ENCODE results near the gene PHYHD1.

PHYHD1 gene

DNA sequence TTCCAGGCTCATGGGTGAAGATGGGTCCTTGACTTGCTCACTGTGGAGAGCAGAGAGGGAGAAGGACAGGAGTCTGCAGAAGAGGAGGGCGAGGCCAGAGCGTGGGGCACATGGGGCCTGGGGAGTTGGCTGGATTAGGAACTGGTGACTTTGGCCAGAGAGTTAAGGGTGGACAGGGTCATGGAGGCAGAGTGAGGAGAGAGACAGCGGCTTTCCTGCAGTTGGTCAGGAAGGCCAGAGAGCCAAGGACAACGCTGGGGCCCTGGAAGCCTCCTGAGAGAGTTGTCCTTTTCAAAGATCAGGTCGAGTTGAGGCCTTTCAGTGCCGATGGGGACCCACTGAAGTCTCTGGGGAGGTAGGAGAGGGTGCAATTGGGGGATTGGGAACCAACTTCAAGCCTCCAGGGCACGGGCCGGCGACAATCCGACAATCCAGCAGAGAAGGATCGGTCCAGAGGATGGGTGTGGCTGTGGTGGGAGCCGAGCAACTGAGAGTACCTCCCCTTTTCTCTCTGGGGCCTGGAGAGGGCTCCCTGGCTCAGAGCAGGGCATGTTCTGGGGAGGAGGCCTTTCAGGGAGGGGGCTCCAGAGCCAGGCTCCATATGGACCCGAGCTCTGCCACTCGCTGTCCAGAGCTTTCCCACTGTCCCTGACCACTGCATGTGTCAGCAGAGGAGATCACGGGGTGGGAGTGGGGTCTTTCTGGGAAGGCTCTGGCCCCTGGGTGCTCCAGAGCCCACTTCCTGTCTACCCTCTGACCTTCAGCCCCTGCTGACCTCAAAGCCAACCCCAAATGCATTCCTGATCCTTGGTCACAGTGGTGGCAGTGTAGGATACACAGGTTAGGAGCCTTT is 7.5 kb upstream of the PHYHD1 start:
- H3K4me3 ChIP-seq (ENCODE audit: low read depth, low read length), result no peak overlapping the region
- TF ChIP-seq, protein P1, sequence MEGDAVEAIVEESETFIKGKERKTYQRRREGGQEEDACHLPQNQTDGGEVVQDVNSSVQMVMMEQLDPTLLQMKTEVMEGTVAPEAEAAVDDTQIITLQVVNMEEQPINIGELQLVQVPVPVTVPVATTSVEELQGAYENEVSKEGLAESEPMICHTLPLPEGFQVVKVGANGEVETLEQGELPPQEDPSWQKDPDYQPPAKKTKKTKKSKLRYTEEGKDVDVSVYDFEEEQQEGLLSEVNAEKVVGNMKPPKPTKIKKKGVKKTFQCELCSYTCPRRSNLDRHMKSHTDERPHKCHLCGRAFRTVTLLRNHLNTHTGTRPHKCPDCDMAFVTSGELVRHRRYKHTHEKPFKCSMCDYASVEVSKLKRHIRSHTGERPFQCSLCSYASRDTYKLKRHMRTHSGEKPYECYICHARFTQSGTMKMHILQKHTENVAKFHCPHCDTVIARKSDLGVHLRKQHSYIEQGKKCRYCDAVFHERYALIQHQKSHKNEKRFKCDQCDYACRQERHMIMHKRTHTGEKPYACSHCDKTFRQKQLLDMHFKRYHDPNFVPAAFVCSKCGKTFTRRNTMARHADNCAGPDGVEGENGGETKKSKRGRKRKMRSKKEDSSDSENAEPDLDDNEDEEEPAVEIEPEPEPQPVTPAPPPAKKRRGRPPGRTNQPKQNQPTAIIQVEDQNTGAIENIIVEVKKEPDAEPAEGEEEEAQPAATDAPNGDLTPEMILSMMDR (IDR thresholded peaks at IDR 0.05; ENCODE audit: insufficient read depth, low read depth, low read length, missing control alignments), result no peak
- DNase-seq (ENCODE audit: low read depth), result no peak

- no peak overlapping the region for H3K4me3 ChIP-seq (ENCODE audit: low read depth, low read length)
- no peak for DNase-seq (ENCODE audit: low read depth)
- TF ChIP-seq, protein P1 (IDR thresholded peaks at IDR 0.05; ENCODE audit: insufficient read depth, low read depth, low read length, missing control alignments), result no peak
Measured at GRCh38 chr9:128913995-128914772, 6.6 kb upstream of the PHYHD1 start.

- DNase-seq (ENCODE audit: low read depth), result no peak
- TF ChIP-seq, protein P1 (IDR thresholded peaks at IDR 0.05; ENCODE audit: insufficient read depth, low read depth, low read length, missing control alignments), result no peak
- H3K4me3 ChIP-seq (ENCODE audit: low read depth, low read length), result no peak overlapping the region
Measured at GRCh38 chr9:128916204-128916603, 4.6 kb upstream of the PHYHD1 start.

- TF ChIP-seq, protein P1 (IDR thresholded peaks at IDR 0.05; ENCODE audit: insufficient read depth, low read depth, low read length, missing control alignments), result no peak
- H3K4me3 ChIP-seq (ENCODE audit: low read depth, low read length), result no peak overlapping the region
- no peak for DNase-seq (ENCODE audit: low read depth)
Measured at GRCh38 chr9:128916745-128917144, 4.0 kb upstream of the PHYHD1 start.

DNA sequence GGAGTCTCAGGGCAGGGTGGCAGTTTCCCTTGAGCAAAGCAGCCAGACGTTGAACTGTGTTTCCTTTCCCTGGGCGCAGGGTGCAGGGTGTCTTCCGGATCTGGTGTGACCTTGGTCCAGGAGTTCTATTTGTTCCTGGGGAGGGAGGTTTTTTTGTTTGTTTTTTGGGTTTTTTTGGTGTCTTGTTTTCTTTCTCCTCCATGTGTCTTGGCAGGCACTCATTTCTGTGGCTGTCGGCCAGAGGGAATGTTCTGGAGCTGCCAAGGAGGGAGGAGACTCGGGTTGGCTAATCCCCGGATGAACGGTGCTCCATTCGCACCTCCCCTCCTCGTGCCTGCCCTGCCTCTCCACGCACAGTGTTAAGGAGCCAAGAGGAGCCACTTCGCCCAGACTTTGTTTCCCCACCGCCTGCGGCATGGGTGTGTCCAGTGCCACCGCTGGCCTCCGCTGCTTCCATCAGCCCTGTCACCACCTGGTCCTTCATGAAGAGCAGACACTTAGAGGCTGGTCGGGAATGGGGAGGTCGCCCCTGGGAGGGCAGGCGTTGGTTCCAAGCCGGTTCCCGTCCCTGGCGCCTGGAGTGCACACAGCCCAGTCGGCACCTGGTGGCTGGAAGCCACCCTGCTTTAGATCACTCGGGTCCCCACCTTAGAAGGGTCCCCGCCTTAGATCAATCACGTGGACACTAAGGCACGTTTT is 3.5 kb upstream of the PHYHD1 start:
- TF ChIP-seq, protein P1 (IDR thresholded peaks at IDR 0.05; ENCODE audit: insufficient read depth, low read depth, low read length, missing control alignments), result no peak
- no peak for DNase-seq (ENCODE audit: low read depth)
- H3K4me3 ChIP-seq (ENCODE audit: low read depth, low read length), result no peak overlapping the region

DNA sequence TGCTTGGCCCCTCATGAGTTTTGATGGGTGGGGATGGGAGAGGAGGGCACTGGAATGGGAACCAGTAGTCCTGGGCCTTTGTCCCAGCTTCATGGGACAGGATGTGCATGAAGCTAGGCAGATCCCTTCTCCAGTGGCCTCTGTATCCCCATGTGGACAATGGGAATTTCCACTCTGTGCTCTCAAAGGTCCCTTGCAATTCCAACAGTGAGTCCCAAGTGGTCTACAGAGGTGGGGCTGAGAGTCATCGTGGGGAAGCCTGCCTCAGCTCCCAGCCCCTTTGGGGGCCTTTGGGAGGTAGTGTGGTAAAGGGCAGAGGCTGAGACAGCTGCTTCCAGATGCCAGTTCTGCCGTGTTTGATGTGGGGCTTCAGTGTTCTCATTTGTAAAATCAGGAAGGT is 1.9 kb upstream of the PHYHD1 start:
- H3K4me3 ChIP-seq (ENCODE audit: low read depth, low read length), result no peak overlapping the region
- TF ChIP-seq, protein P1 (IDR thresholded peaks at IDR 0.05; ENCODE audit: insufficient read depth, low read depth, low read length, missing control alignments), result no peak
- DNase-seq (ENCODE audit: low read depth), result no peak
